HepG2 (cell line): ENCODE data around the gene IDUA.

Experiments
- ADNP ChIP-seq: sonication (generic); formaldehyde crosslinking; IDR thresholded peaks from 2 replicates; pipeline ENCODE4 v1.4.0; 2020; ENCODE audit warnings: missing genetic modification reagents
- CTCF ChIP-seq: sonication (generic); formaldehyde crosslinking; IDR thresholded peaks from 2 replicates; pipeline ENCODE4 v1.5.0; 2020; ENCODE audit warnings: mild to moderate bottlenecking, missing genetic modification reagents, moderate library complexity
- JUND ChIP-seq: sonication (generic); formaldehyde crosslinking; IDR thresholded peaks from 2 replicates; pipeline ENCODE4 v1.8.0; 2022; ENCODE audit warnings: mild to moderate bottlenecking, missing genetic modification reagents
- NR1H2 ChIP-seq: sonication (generic); formaldehyde crosslinking; IDR thresholded peaks from 2 replicates; pipeline ENCODE4 v1.8.1; 2022; ENCODE audit warnings: low read depth, missing genetic modification reagents, borderline replicate concordance
- PBX2 ChIP-seq: IDR thresholded peaks from 2 replicates; pipeline ENCODE4 v1.6.1; 2016; ENCODE audit warnings: control low read depth
- PHF21A ChIP-seq: sonication (generic); formaldehyde crosslinking; IDR thresholded peaks from 2 replicates; pipeline ENCODE4 v1.5.0; 2020; ENCODE audit warnings: mild to moderate bottlenecking, missing genetic modification reagents
- RFX1 ChIP-seq: fragments of 450-650 bp; IDR thresholded peaks from 2 replicates; pipeline ENCODE4 v1.6.1; 2017
- ZBTB7B ChIP-seq: sonication (generic); formaldehyde crosslinking; IDR thresholded peaks from 2 replicates; pipeline ENCODE4 v1.4.0; 2020; ENCODE audit warnings: missing genetic modification reagents
- ZNF274 ChIP-seq: sonication (generic); formaldehyde crosslinking; IDR thresholded peaks from 2 replicates; pipeline ENCODE4 v1.5.1; 2020; ENCODE audit warnings: mild to moderate bottlenecking, missing genetic modification reagents
- ZNF326 ChIP-seq: sonication (generic); formaldehyde crosslinking; IDR thresholded peaks from 2 replicates; pipeline ENCODE4 v1.4.0; 2020; ENCODE audit warnings: missing genetic modification reagents, borderline replicate concordance
- ZNF432 ChIP-seq: sonication (generic); formaldehyde crosslinking; IDR thresholded peaks from 2 replicates; pipeline ENCODE4 v1.5.0; 2020; ENCODE audit warnings: missing genetic modification reagents, mild to moderate bottlenecking, borderline replicate concordance
- ZNF704 ChIP-seq: sonication (generic); formaldehyde crosslinking; IDR thresholded peaks from 2 replicates; pipeline ENCODE4 v1.8.1; 2023; ENCODE audit warnings: mild to moderate bottlenecking, inconsistent platforms, moderate library complexity, missing genetic modification reagents, borderline replicate concordance
- ZNF850 ChIP-seq: sonication (generic); formaldehyde crosslinking; conservative IDR thresholded peaks from 2 replicates; pipeline ENCODE4 v1.9.0; 2021; ENCODE audit warnings: mild to moderate bottlenecking, missing genetic modification reagents

- TF ChIP-seq ZNF704: no peak
- TF ChIP-seq ZNF274 (CRISPR knock-in tag): no peak
- TF ChIP-seq ZNF432: no peak
- TF ChIP-seq PHF21A: no peak
- no peak for TF ChIP-seq CTCF (CRISPR knock-in tag)
- no peak for TF ChIP-seq ZNF326 (CRISPR knock-in tag)
- TF ChIP-seq ADNP (CRISPR knock-in tag): no peak
- TF ChIP-seq ZNF850 (CRISPR knock-in tag): no peak
- no peak for TF ChIP-seq ZBTB7B (CRISPR knock-in tag)
- TF ChIP-seq JUND (CRISPR knock-in tag): no peak
- TF ChIP-seq PBX2 (CRISPR knock-in tag): no peak
- no peak for TF ChIP-seq RFX1
- TF ChIP-seq NR1H2 (CRISPR knock-in tag): no peak
These were observed 56.3 kb downstream of the IDUA start for GRCh38 chr4:1043162-1043561.
